HCT116 (cell line): ENCODE results near the gene DOK6. TPM values are rescaled to one million over a fixed set of nuclear protein-coding genes. Genes with fewer than 3 reads are reported as not detected.

Source experiments
- ATAC-seq: fragments of 200-7000 bp; cut with Tn5 transposase; 2 replicates; pipeline ENCODE4 v1.9.1; 2020; ENCODE audit warnings: mild to moderate bottlenecking, moderate library complexity
- BruUV-seq: library from RNA; stranded (reverse); fragments of 400-500 nt; replicated peaks from 2 replicates; lab custom pipeline; 2021; lab: Mats Ljungman, UMichigan
- CTCF ChIA-PET: fragments of 300-600 bp; sonication (Branson Sonifier 250); formaldehyde crosslinking; loops from one replicate; lab custom pipeline; 2021; ENCODE audit warnings: antibody characterized with exemption; lab: Charles Lee
- POLR2A ChIA-PET: fragments of 300-600, 350-600 bp; sonication (Branson Sonifier 250); formaldehyde crosslinking; loops from one replicate; lab custom pipeline; 2021; ENCODE audit warnings: antibody characterized with exemption; lab: Charles Lee
- RAD21 ChIA-PET, 2 experiments: fragments of 300-600 bp; sonication (Branson Sonifier 250); formaldehyde crosslinking; loops; one replicate each; lab custom pipeline; 2023; ENCODE audit warnings: low total read pairs in 2 of 2; ENCODE audit not compliant: uncharacterized antibody in 2 of 2, unreplicated experiment in 2 of 2, low non-redundant PET in 1 of 2; lab: Charles Lee
- DNase-seq: peaks from one replicate; pipeline ENCODE4 v3.0.0-alpha.2; 2010; ENCODE audit warnings: low read depth, low spot score
- H2AFZ ChIP-seq: fragments of 200-600 bp; shearing (Covaris generic), sonication (generic); 2 replicates; pipeline ENCODE4 v1.6.1; 2017; ENCODE audit warnings: low read depth, mixed run types, mixed read lengths, antibody characterized with exemption, low read length; ENCODE audit not compliant: poor library complexity, severe bottlenecking
- H3K27ac ChIP-seq: 2 replicates; pipeline ENCODE4 v1.5.1; 2012; ENCODE audit warnings: low read depth, low read length
- H3K27me3 ChIP-seq: fragments of 200-600 bp; sonication (generic); 2 replicates; pipeline ENCODE4 v1.6.1; 2016; ENCODE audit warnings: mixed run types, low read length, mixed read lengths; ENCODE audit not compliant: insufficient read depth
- H3K36me3 ChIP-seq, 2 experiments: fragments of 200-500 bp in 1 of 2; fragments of 200-600 bp in 1 of 2; sonication (Bioruptor generic) in 1 of 2; sonication (generic) in 1 of 2; 2 replicates each; pipeline versions ENCODE4 v1.5.1 to v1.6.1; 2014 to 2016; ENCODE audit warnings: low read length in 2 of 2, inconsistent platforms in 1 of 2, mixed read lengths in 1 of 2, mixed run types in 1 of 2; ENCODE audit not compliant: insufficient read depth in 2 of 2, control insufficient read depth in 1 of 2
- H3K4me1 ChIP-seq, 2 experiments: fragments of 200-600 bp in 1 of 2; sonication (generic) in 1 of 2; 2 replicates each; pipeline versions ENCODE4 v1.5.1 to v1.6.1; 2012 to 2017; ENCODE audit warnings: low read length in 2 of 2, inconsistent platforms in 1 of 2, mild to moderate bottlenecking in 1 of 2, mixed read lengths in 1 of 2, mixed run types in 1 of 2, moderate library complexity in 1 of 2; ENCODE audit not compliant: insufficient read depth in 2 of 2, control insufficient read depth in 1 of 2
- H3K4me2 ChIP-seq: fragments of 200-600 bp; sonication (generic); 2 replicates; pipeline ENCODE4 v1.6.1; 2017; ENCODE audit warnings: mixed run types, low read length, mixed read lengths
- H3K4me3 ChIP-seq, 2 experiments: fragments of 200-600 bp in 1 of 2; sonication (generic) in 1 of 2; replicated peaks in 1 of 2; 2 replicates each; pipeline ENCODE4 v1.5.1; 2011 to 2016; ENCODE audit warnings: low read length in 2 of 2, control low read depth in 1 of 2, low read depth in 1 of 2, mild to moderate bottlenecking in 1 of 2, mixed read lengths in 1 of 2, mixed run types in 1 of 2
- H3K79me2 ChIP-seq: fragments of 200-600 bp; sonication (generic); 2 replicates; pipeline ENCODE4 v1.6.1; 2017; ENCODE audit warnings: mild to moderate bottlenecking, mixed run types, low read length, moderate library complexity, mixed read lengths; ENCODE audit not compliant: insufficient read depth
- H3K9ac ChIP-seq: fragments of 200-600 bp; sonication (generic); 2 replicates; pipeline ENCODE4 v1.6.1; 2016; ENCODE audit warnings: low read length, mixed read lengths
- H3K9me2 ChIP-seq: fragments of 200-600 bp; sonication (generic), shearing (Covaris generic); 2 replicates; pipeline ENCODE4 v1.6.1; 2017; ENCODE audit warnings: mixed run types, mild to moderate bottlenecking, moderate library complexity; ENCODE audit not compliant: insufficient read depth
- H3K9me3 ChIP-seq, 2 experiments: fragments of 200-500 bp in 1 of 2; fragments of 200-600 bp in 1 of 2; sonication (Bioruptor generic) in 1 of 2; sonication (generic) in 1 of 2; 2 replicates each; pipeline ENCODE4 v1.6.1; 2014 to 2017; ENCODE audit warnings: low read length in 2 of 2, mixed read lengths in 2 of 2, inconsistent platforms in 1 of 2, low read depth in 1 of 2, mild to moderate bottlenecking in 1 of 2, mixed run types in 1 of 2, moderate library complexity in 1 of 2; ENCODE audit not compliant: control insufficient read depth in 1 of 2, insufficient read depth in 1 of 2
- H4K20me1 ChIP-seq: fragments of 200-600 bp; sonication (generic), shearing (Covaris generic); 2 replicates; pipeline ENCODE4 v1.6.1; 2017; ENCODE audit warnings: mixed run types, mild to moderate bottlenecking, moderate library complexity; ENCODE audit not compliant: insufficient read depth
- CTCF ChIP-seq, 3 experiments: fragments of 200-600 bp in 1 of 3; sonication (generic) in 1 of 3; IDR thresholded peaks in 2 of 3; conservative IDR thresholded peaks in 1 of 3; 2 replicates each; pipeline ENCODE4 v1.5.1; 2012 to 2017; ENCODE audit warnings: low read depth in 2 of 3, low read length in 2 of 3, antibody characterized with exemption in 1 of 3, borderline replicate concordance in 1 of 3, control low read depth in 1 of 3, mild to moderate bottlenecking in 1 of 3, mixed read lengths in 1 of 3, mixed run types in 1 of 3, moderate library complexity in 1 of 3; ENCODE audit not compliant: insufficient read depth in 1 of 3
- EGR1 ChIP-seq: IDR thresholded peaks from 2 replicates; pipeline ENCODE4 v1.6.1; 2012; ENCODE audit warnings: low read depth
- EZH2 ChIP-seq: fragments of 200-600 bp; sonication (generic); IDR thresholded peaks from 2 replicates; pipeline ENCODE4 v1.6.1; 2017; ENCODE audit warnings: antibody characterized with exemption, mixed run types
- EZH2phosphoT487 ChIP-seq: fragments of 200-600 bp; IDR thresholded peaks from 2 replicates; pipeline ENCODE4 v1.6.1; 2018; ENCODE audit warnings: antibody characterized with exemption, borderline replicate concordance
- JUND ChIP-seq: IDR thresholded peaks from 2 replicates; pipeline ENCODE4 v1.6.1; 2012
- MAX ChIP-seq: IDR thresholded peaks from 2 replicates; pipeline ENCODE4 v1.6.1; 2012
- POLR2A ChIP-seq: IDR thresholded peaks from 2 replicates; pipeline ENCODE4 v1.7.0; 2011; ENCODE audit warnings: borderline replicate concordance; ENCODE audit not compliant: insufficient read depth, insufficient read length; ENCODE audit errors: extremely low read depth
- POLR2AphosphoS5 ChIP-seq: IDR thresholded peaks from 2 replicates; pipeline ENCODE4 v1.6.1; 2011; ENCODE audit warnings: mild to moderate bottlenecking, low read depth, low read length, moderate library complexity
- RAD21 ChIP-seq: IDR thresholded peaks from 2 replicates; pipeline ENCODE4 v1.6.1; 2012; ENCODE audit warnings: low read depth, mild to moderate bottlenecking
- REST ChIP-seq: IDR thresholded peaks from 2 replicates; pipeline ENCODE4 v1.6.1; 2012; ENCODE audit warnings: low read depth
- SIN3A ChIP-seq: IDR thresholded peaks from 2 replicates; pipeline ENCODE4 v1.6.1; 2012; ENCODE audit warnings: low read depth
- SP1 ChIP-seq: IDR thresholded peaks from 2 replicates; pipeline ENCODE4 v1.6.1; 2012; ENCODE audit warnings: low read depth
- TCF7L2 ChIP-seq: IDR thresholded peaks from 2 replicates; pipeline ENCODE4 v1.7.0; 2011; ENCODE audit warnings: borderline replicate concordance, inconsistent platforms; ENCODE audit not compliant: insufficient read depth, insufficient read length; ENCODE audit errors: extremely low read depth
- YY1 ChIP-seq: IDR thresholded peaks from 2 replicates; pipeline ENCODE4 v1.6.1; 2011; ENCODE audit warnings: low read length, low read depth, moderate library complexity, mild to moderate bottlenecking; ENCODE audit not compliant: insufficient replicate concordance; ENCODE audit errors: extremely low read depth
- ZFX ChIP-seq: fragments of 450-650 bp; IDR thresholded peaks from 2 replicates; pipeline ENCODE4 v1.6.1; 2017
- ZNF274 ChIP-seq: fragments of 200-500 bp; sonication (Bioruptor generic); IDR thresholded peaks from 2 replicates; pipeline ENCODE4 v1.6.1; 2014; ENCODE audit warnings: mild to moderate bottlenecking, low read depth, low read length, inconsistent platforms
- intact Hi-C: fragments of 100-400 bp; cut with micrococcal nuclease; formaldehyde crosslinking; loops from 2 replicates; pipeline ENCODE4 v1.10.0; 2022
- total RNA-seq: library from RNA; stranded (reverse); gene quantifications from one replicate; pipeline ENCODE4 v1.2.1, GENCODE V29; 2021; ENCODE audit not compliant: unreplicated experiment

DOK6 gene
- total RNA-seq, 1 experiment from 2014 or later: not detected

- no peaks in the 10 kb centered on the region for H4K20me1 ChIP-seq
- DNase-seq (no peak), ATAC-seq (no peak)
- no peaks in the 10 kb centered on the region for H3K27me3 ChIP-seq
- no peaks in the 10 kb centered on the region for H3K9me3 ChIP-seq
- no peak overlapping the region for H3K9ac ChIP-seq
- ChIA-PET POLR2A (no interaction called here), RAD21 (no interaction called here), CTCF (no interaction called here)
- no peaks in the 10 kb centered on the region for H3K79me2 ChIP-seq
- TF ChIP-seq TCF7L2 (no peak), EGR1 (no peak), ZNF274 (no peak), CTCF (IDR thresholded peaks at IDR 0.05 in 2 of 3, conservative IDR thresholded peaks at IDR 0.05 in 1 of 3; ENCODE audit: borderline replicate concordance in 1 of 3, insufficient read depth in 1 of 3, low read depth in 2 of 3, low read length in 2 of 3) (no peak), POLR2A (no peak), EZH2 (no peak), MAX (no peak), SIN3A (no peak), YY1 (no peak), ZFX (no peak), POLR2AphosphoS5 (no peak), JUND (no peak), SP1 (no peak), RAD21 (no peak), EZH2phosphoT487 (no peak), REST (no peak)
- no peak overlapping the region for H3K4me2 ChIP-seq
- no peak overlapping the region for H3K27ac ChIP-seq
- H2AFZ ChIP-seq: no peak overlapping the region
- H3K4me3 ChIP-seq: no peak overlapping the region
- H3K36me3 ChIP-seq: no peaks in the 10 kb centered on the region
- no peaks in the 10 kb centered on the region for H3K4me1 ChIP-seq
- intact Hi-C loops: no loop called here
- H3K9me2 ChIP-seq: no peaks in the 10 kb centered on the region
- no TSS peak for BruUV-seq
Measured at GRCh38 chr18:69556228-69556627, 155.5 kb downstream of the DOK6 start.
